GM19023 (cell line): ENCODE results near the gene CCDC70.
A peak's percentile ranks its signal among the peaks of the same experiment; 100 is the strongest.
"Not testable (repeated sequence)": the region's sequence is repeated elsewhere in the genome, so short reads cannot be mapped to it uniquely, and the experiment has no call there.

ENCODE experiments used
- ATAC-seq: cut with Tn5 transposase; IDR thresholded peaks from one replicate; pipeline ENCODE4 v1.9.1; 2021; ENCODE audit warnings: mild to moderate bottlenecking, moderate library complexity; ENCODE audit not compliant: unreplicated experiment

Gene CCDC70

GRCh38 chr13:51861723-51862300, at the start of gene CCDC70:
Gene CCDC70 (plus strand): TSS chr13:51861969. CDS start chr13:51865412, 3,443 bp downstream.
- ATAC-seq, result no peak

- no peak for ATAC-seq
These were observed 47.7 kb upstream of the CCDC70 start for GRCh38 chr13:51814071-51814470.

- peak; percentile 78 for ATAC-seq
These were observed 46.7 kb upstream of the CCDC70 start for GRCh38 chr13:51814825-51815650.

- ATAC-seq, result no peak
These were observed 45.9 kb upstream of the CCDC70 start for GRCh38 chr13:51815848-51816247.

DNA sequence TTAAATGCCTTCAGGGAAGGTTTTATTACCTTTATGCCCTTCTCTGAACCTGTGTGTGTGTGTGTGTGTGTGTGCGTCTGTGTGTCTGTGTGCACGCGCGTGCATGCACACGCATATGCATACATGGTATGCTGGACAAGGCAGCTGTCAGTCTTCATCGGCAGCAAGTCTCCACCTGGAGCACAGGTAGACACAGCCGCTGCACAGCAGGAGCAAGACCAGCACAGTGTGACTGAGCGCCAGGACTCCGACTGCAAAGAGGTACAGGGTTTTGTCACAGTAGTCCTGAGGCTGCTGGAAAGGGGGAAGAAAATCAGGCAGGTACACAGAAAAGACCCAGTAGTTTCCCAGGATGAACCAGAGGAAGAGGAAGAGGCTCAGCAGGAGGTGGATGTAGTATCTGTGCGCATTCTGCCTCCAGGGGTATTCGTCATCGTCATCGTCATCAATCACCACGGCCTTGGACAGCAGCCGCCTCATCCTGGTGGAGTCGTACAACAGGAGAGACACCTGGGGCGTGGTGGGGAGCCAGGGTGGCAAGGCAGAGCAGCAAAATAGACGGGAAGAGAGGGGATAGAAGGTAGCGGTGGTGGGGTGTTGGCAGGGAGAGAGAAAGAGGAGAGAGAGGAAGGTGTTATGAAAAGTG, 45.0 kb upstream of the CCDC70 start:
- no peak for ATAC-seq

- no peak for ATAC-seq
These were observed 44.1 kb upstream of the CCDC70 start for GRCh38 chr13:51817717-51818116.

DNA sequence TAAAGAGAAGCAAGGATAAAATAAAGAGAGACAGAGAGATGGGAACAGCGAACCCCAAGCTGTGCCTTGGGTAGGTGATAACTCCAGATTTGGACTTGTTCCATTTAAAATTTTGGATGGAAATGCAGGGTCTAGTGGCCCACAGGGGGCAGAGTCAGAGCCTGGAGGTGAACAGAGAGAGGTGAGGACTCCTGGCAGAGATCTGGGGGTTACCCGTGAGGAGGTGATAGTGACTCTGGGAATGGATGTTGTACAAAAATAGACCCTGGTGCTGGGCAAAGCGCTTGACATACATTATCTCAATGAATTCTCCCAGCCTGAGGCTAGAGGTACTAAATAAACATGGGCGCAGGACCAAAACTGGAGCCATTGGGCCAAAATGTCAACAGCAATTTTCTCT, 43.5 kb upstream of the CCDC70 start:
- ATAC-seq, result no peak

GRCh38 chr13:51818781-51819511, 42.8 kb upstream of the CCDC70 start:
- peak; percentile 42 for ATAC-seq

- no peak for ATAC-seq
These were observed 42.2 kb upstream of the CCDC70 start for GRCh38 chr13:51819544-51819943.

DNA sequence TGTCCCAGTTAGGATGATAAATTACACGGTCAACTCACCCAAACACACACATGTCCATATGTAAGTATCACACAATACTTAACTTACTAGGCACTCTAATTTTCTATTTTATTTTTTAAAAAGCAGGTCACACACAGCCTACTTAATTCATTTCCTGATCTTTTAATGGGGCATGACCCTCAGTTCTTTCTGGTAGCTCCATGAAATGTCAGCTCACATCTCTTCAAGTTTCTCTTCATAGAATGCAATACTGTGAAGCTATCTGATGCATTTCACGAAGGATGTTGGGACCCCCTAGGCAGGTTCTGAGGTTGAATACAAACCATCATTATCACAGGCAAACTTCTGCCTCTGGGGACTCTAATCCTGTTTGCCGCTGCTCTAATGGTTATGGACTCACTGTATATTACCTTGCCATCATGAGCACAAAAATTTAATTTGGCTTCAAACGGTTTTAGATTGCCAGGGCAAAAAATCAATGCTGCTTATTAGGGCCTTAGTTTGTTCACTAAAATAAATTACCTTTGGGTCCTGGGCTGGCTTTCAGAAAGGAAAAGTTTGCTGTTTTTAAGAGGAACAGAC, 41.7 kb upstream of the CCDC70 start:
- ATAC-seq, result no peak

DNA sequence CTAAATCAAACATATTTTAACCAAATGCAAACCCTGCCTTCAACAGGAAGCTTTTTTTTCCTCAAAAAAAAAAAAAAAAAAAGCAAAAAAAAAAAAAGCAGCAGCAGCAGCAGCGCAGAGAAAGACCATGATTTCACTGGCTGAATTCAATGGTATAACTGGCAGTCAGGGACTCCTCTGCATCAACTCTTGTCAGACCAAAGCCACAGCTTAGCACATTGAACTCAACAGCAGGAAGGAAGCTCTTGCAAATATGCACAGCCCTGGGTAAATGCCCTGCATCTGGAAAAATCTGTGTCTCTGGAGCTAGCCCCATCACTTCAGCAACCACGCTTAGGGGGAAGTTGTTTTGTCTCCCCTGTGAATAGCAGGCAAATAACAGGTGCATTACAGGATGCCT, 40.2 kb upstream of the CCDC70 start:
- ATAC-seq, result no peak

DNA sequence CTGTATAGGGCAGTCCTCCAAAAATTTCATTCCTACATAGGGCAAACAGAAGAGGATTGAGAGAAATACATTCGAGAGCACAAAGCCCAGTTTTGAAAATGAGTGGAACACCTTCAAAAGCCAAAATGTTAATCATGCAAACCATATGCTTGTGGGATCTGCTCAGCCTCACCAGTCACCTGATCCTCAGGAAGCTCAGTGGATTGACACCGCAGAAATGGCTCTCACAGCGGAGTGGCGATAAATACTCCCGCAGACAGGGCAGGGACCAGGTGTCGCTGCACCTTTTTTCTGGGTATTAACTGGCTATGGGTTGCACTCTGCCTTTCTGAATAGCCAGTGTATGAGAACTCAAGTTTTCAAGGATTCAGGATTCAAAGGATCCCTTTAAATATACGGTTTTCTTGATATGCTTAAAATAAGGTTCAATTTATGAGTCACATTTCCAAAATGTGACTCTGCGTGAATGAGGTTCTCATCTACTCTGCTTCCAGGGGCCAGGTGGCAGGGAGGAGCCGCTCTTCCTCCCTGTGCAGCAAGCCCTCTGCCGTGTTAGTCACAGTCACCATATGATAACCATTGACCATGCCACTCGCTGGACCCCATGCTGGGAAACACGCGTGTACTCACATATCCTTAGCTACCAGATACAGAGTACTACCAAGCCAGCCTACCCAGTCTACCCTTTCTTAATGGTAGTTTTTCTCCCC, 39.5 kb upstream of the CCDC70 start:
- no peak for ATAC-seq

DNA sequence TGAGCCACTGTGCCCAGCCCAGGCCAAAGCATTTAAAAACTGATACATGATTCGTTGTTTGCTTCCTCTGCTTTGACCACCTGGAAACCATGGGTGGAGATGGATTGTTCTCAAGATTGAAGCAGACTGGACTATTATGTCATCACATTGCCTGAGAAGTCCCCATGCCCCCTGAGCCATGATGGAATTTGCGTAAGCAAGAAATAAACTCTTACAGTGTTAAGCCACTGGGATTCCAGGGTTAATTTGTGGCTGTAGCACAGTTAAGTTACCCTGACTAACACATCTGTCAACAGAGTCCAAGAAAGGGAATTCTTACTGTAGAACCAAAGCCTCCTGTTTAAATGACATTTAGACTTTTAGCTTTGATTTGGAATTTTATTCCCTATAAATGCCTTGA, 38.4 kb upstream of the CCDC70 start:
- ATAC-seq, result no peak

- ATAC-seq, result no peak
These were observed 37.9 kb upstream of the CCDC70 start for GRCh38 chr13:51823863-51824262.

DNA sequence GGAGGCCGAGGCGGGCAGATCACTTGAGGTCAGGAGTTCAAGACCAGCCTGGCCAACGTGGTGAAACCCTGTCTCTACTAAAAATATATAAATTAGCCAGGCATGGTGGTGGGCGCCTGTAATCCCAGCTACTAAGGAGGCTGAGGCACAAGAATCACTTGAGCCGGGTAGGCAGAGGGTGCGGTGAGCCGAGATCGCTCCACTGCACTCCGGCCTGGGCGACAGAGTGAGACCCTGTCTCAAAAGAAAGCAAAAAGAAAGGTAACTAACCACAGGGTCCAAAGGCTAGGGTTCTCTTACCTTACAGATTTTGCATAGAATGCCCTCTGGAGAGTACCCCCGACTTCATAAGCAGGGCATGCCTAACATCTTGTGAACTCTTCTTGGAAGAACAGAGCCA, 37.1 kb upstream of the CCDC70 start:
- not testable (repeated sequence) for ATAC-seq

- ATAC-seq, result no peak
These were observed 36.6 kb upstream of the CCDC70 start for GRCh38 chr13:51825165-51825592.

DNA sequence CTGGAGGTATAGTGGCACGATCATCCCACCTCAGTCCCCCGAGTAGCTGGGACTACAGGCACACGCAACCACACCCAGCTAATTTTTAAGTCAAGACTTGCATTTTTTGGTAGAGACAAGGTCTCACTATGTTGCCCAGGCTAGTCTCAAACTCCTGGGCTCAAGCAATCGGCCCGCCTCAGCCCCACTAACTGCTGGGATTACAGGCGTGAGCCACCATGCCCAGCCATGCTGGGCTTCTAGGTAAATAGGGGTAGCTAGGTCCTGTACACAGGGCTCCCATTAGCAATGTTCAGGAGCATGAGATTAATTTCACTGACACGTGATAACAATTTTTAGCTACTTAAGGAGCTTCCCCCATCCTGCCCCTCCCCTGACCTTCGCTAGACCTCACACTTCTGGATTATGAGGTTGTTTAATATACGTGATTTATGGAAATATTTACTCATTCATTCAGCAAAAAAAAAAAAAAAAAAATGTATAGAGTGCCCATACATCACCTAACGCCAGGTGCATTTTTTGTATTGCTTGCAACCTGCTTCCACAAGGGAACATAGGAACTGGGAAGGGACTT, 36.0 kb upstream of the CCDC70 start:
- no peak for ATAC-seq

DNA sequence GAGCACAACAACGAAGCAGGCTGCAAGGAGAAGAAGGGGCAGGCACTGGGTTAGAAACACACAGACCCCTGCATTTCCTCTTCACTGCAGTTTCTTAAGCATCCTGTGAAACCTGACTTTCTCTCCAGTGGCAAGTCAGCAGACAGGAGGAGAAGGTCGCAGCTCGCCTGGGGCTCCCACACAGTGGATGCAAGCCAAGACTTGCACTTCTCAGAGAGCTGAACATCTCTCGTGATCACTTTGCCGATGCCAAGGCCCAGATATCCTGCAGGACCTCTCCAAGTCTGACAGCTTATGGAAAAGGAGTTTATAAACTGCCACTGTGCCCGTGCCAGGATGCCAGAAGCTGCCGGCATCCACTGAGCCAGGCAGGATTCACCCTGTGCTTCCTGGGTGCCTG, 35.2 kb upstream of the CCDC70 start:
- ATAC-seq, result no peak

GRCh38 chr13:51827254-51827653, 34.5 kb upstream of the CCDC70 start:
- no peak for ATAC-seq
